Caco-2 (cell line): Measurements from ENCODE around the gene GRK3. TPM values are rescaled to one million over a fixed set of nuclear protein-coding genes. Genes with fewer than 3 reads are reported as not detected.

Experiments
- BruUV-seq: library from RNA; stranded (reverse); fragments of 400-500 nt; replicated peaks from 2 replicates; lab custom pipeline; 2021; lab: Mats Ljungman, UMichigan
- CTCF ChIA-PET: fragments of 300-600 bp; sonication (Branson Sonifier 250); formaldehyde crosslinking; loops from one replicate; lab custom pipeline; 2022; ENCODE audit warnings: antibody characterized with exemption; lab: Charles Lee
- POLR2A ChIA-PET: fragments of 300-600 bp; sonication (Branson Sonifier 250); formaldehyde crosslinking; loops from one replicate; lab custom pipeline; 2022; ENCODE audit warnings: antibody characterized with exemption; lab: Charles Lee
- DNase-seq, 2 experiments: peaks; one replicate each; pipeline versions ENCODE4 v3.0.0 to v3.0.0-alpha.2; 2020 to 2022
- H3K27me3 ChIP-seq: replicated peaks from 2 replicates; pipeline ENCODE4 v1.6.0; 2011; ENCODE audit warnings: low read length; ENCODE audit not compliant: control insufficient read depth, insufficient read depth
- H3K36me3 ChIP-seq: 2 replicates; pipeline ENCODE4 v1.5.1; 2011; ENCODE audit warnings: low read length; ENCODE audit not compliant: control insufficient read depth, insufficient read depth
- H3K4me1 ChIP-seq: fragments of 250-450 bp; sonication (Bioruptor Pico); 2 replicates; pipeline ENCODE4 v1.5.1; 2020; ENCODE audit warnings: mild to moderate bottlenecking
- H3K4me3 ChIP-seq: 2 replicates; pipeline ENCODE4 v1.5.1; 2011; ENCODE audit warnings: low read depth, mild to moderate bottlenecking, control low read depth, low read length
- H3K9me3 ChIP-seq: fragments of 250-450 bp; sonication (Bioruptor Pico); 2 replicates; pipeline ENCODE4 v1.5.1; 2020; ENCODE audit warnings: mild to moderate bottlenecking, moderate library complexity
- H3K27ac Mint-ChIP-seq: one replicate; pipeline ENCODE4 v1.8.0; 2022; ENCODE audit warnings: mixed read lengths; ENCODE audit not compliant: unreplicated experiment
- H3K27me3 Mint-ChIP-seq: one replicate; pipeline ENCODE4 v1.8.0; 2022; ENCODE audit warnings: mixed read lengths; ENCODE audit not compliant: insufficient read depth, unreplicated experiment
- H3K36me3 Mint-ChIP-seq: one replicate; pipeline ENCODE4 v1.8.0; 2022; ENCODE audit warnings: mild to moderate bottlenecking, mixed read lengths; ENCODE audit not compliant: insufficient read depth, unreplicated experiment
- H3K4me1 Mint-ChIP-seq: one replicate; pipeline ENCODE4 v1.8.0; 2022; ENCODE audit warnings: low read depth, mixed read lengths; ENCODE audit not compliant: unreplicated experiment
- H3K4me3 Mint-ChIP-seq: one replicate; pipeline ENCODE4 v1.8.0; 2022; ENCODE audit warnings: mild to moderate bottlenecking, moderate library complexity, mixed read lengths; ENCODE audit not compliant: unreplicated experiment
- H3K9me3 Mint-ChIP-seq: one replicate; pipeline ENCODE4 v1.8.0; 2022; ENCODE audit warnings: mixed read lengths; ENCODE audit not compliant: unreplicated experiment
- CTCF ChIP-seq, 2 experiments: fragments of 200-600 bp in 1 of 2; IDR thresholded peaks; 1 replicate in 1 of 2; 2 replicates in 1 of 2; pipeline versions ENCODE4 v1.5.1 to v1.8.0; 2011 to 2022; ENCODE audit warnings: antibody characterized with exemption in 1 of 2, control low read depth in 1 of 2, inconsistent platforms in 1 of 2, low read depth in 1 of 2, low read length in 1 of 2, mild to moderate bottlenecking in 1 of 2, moderate library complexity in 1 of 2; ENCODE audit not compliant: insufficient read depth in 1 of 2, severe bottlenecking in 1 of 2, unreplicated experiment in 1 of 2
- intact Hi-C: fragments of 100-400 bp; cut with micrococcal nuclease; formaldehyde crosslinking; loops from one replicate; pipeline ENCODE4 v1.10.0; 2022; ENCODE audit not compliant: unreplicated experiment
- total RNA-seq: library from RNA; stranded (reverse); gene quantifications from 2 replicates; pipeline ENCODE4 v1.2.3, GENCODE V29; 2022

GRK3 gene
- total RNA-seq, 1 experiment from 2014 or later = 9.7 TPM

- DNase-seq = no peak
- no peaks in the 10 kb centered on the region for H3K36me3 Mint-ChIP-seq
- TF ChIP-seq CTCF (IDR thresholded peaks at IDR 0.05; ENCODE audit: insufficient read depth in 1 of 2, low read depth in 1 of 2, low read length in 1 of 2, severe bottlenecking in 1 of 2, unreplicated experiment in 1 of 2) = no peak
- ChIA-PET CTCF (no interaction called here), POLR2A (no interaction called here)
- Histone ChIP-seq H3K4me1 (no peaks in the 10 kb centered on the region), H3K4me3 (no peak overlapping the region), H3K9me3 (no peaks in the 10 kb centered on the region), H3K36me3 (no peaks in the 10 kb centered on the region), H3K27me3 (no peaks in the 10 kb centered on the region; the same call in 1 of the 2 replicates)
- no peaks in the 10 kb centered on the region for H3K9me3 Mint-ChIP-seq
- H3K27me3 Mint-ChIP-seq = peaks cover 3% of the 10 kb centered on the region
- no TSS peak for BruUV-seq
- H3K4me3 Mint-ChIP-seq = no peak overlapping the region
- intact Hi-C loops = no loop called here
- H3K4me1 Mint-ChIP-seq = no peaks in the 10 kb centered on the region
- H3K27ac Mint-ChIP-seq = no peak overlapping the region
Observed at GRCh38 chr22:25553131-25553530, 11.3 kb upstream of the GRK3 start.

GRCh38 chr22:25554238-25554671 is 10.2 kb upstream of the GRK3 start:
- no peaks in the 10 kb centered on the region for H3K4me1 ChIP-seq
- no TSS peak for BruUV-seq
- CTCF ChIA-PET = interaction anchor here (0.7 kb wide), 1 partner anchor 404 kb away, joined by 3 read pairs; no protein-coding TSS in a partner anchor
- no peak overlapping the region for H3K27ac Mint-ChIP-seq
- POLR2A ChIA-PET = no interaction called here
- no peak overlapping the region for H3K4me3 ChIP-seq
- H3K4me3 Mint-ChIP-seq = no peak overlapping the region
- peaks cover 3% of the 10 kb centered on the region for H3K27me3 Mint-ChIP-seq
- no peak for DNase-seq
- intact Hi-C loops = no loop called here
- H3K9me3 Mint-ChIP-seq = no peaks in the 10 kb centered on the region
- no peaks in the 10 kb centered on the region for H3K9me3 ChIP-seq
- TF ChIP-seq CTCF (IDR thresholded peaks at IDR 0.05; ENCODE audit: insufficient read depth in 1 of 2, low read depth in 1 of 2, low read length in 1 of 2, severe bottlenecking in 1 of 2, unreplicated experiment in 1 of 2) = no peak
- H3K36me3 Mint-ChIP-seq = no peaks in the 10 kb centered on the region
- H3K36me3 ChIP-seq = no peaks in the 10 kb centered on the region
- no peaks in the 10 kb centered on the region for H3K27me3 ChIP-seq
- no peaks in the 10 kb centered on the region for H3K4me1 Mint-ChIP-seq

- H3K4me1 Mint-ChIP-seq = no peaks in the 10 kb centered on the region
- DNase-seq = no peak
- no TSS peak for BruUV-seq
- no peak overlapping the region for H3K27ac Mint-ChIP-seq
- H3K4me3 Mint-ChIP-seq = no peak overlapping the region
- TF ChIP-seq CTCF (IDR thresholded peaks at IDR 0.05; ENCODE audit: insufficient read depth in 1 of 2, low read depth in 1 of 2, low read length in 1 of 2, severe bottlenecking in 1 of 2, unreplicated experiment in 1 of 2) = no peak
- Histone ChIP-seq H3K27me3 (no peaks in the 10 kb centered on the region), H3K9me3 (no peaks in the 10 kb centered on the region), H3K4me3 (no peak overlapping the region), H3K36me3 (no peaks in the 10 kb centered on the region), H3K4me1 (no peaks in the 10 kb centered on the region)
- POLR2A ChIA-PET = no interaction called here
- CTCF ChIA-PET = no interaction called here
- H3K27me3 Mint-ChIP-seq = peaks cover 3% of the 10 kb centered on the region
- H3K36me3 Mint-ChIP-seq = no peaks in the 10 kb centered on the region
- no peaks in the 10 kb centered on the region for H3K9me3 Mint-ChIP-seq
- intact Hi-C loops = no loop called here
Observed at GRCh38 chr22:25554689-25555088, 9.8 kb upstream of the GRK3 start.
